NCI-H524 (cell line): ENCODE results near the gene RAD51D.
"Not testable (repeated sequence)": the region's sequence is repeated elsewhere in the genome, so short reads cannot be mapped to it uniquely, and the experiment has no call there.

Experiments
- DNase-seq, 2 experiments: peaks; one replicate each; lab custom pipeline; 2025; lab: John Stamatoyannopoulos, UW

The RAD51D gene

DNA sequence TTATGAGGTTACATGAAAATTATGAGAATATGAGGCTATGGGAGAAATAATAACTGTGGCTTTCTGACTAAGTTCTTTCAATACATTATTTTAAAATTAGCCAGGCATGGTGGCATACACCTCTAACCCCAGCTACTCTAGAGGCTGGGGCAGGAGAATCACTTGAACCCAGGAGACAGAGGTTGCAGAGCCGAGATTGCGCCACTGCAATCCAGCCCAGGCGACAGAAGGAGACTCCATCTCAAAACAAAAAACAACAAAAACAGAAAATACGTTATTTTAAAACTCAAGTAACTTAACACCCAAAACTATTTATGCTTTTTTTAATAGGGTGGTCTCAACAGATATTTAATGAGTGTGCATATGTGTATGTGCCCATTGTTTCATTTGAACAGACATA, 53.8 kb downstream of the RAD51D start:
- DNase-seq = no peak

DNA sequence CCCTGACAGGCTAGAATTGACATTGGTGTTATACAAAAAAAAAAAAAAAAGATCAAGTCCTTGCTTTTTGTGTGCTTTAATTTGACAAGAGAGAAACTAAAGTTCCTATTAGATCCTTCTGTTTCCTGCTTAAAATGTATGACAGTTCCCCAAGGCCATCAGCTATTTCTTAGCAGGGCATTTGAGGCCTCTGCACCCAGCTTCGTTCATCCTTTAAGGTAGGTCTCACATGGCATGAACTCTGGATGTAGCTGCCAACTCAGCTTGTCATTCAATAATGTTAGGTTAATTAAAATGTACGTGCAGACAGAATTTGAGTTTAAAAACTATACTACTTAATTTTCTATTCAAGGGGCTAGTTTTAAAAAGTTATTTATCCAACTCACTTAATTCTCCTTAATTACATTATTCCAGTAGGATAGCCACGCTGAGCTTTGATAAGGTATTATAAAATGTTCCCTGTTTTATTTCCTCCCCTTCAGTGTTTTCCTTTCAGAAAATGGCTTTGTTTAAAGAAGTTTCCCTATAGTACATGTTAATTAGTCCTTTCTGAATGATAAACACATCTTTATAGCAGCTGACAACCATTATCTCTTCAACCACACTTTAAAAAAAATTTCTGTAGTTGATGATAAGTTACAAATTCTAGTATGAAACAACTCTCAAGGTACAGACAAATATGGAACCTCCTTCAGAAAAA, 55.0 kb downstream of the RAD51D start:
- DNase-seq = no peak

DNA sequence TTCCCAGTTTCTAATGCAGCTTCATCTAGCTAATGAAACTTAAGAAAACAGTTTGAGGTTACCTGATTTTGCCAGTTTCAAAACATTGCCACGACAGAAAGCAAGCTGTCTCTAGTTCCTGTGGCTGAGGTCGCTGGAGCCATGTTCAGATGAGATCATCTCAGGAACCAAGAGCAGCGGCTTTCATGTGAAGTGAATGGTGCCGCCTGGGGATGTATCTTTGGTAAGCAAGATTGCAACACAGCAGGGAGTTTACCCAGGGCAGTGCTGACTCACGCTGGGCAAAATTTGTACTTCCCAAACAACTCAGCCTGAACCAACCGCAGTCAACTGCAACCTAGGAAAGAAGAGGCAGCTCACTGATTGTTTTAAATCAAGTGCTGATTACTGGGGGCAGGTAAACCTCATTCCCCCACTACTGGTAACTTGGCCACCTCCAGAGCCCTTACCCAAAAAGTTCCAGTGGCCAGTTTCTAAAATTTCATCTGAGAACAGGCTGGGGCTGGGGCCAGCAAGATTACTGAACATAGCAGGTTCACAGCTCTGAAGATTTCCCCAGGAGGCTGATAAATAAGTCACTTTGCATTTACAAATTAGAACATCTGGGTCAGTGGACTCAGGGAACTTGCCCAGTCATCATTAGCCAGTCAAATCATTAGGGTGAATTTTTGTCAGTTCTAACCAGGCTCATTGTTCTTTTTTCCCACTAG, 56.0 kb downstream of the RAD51D start, which contains the start of gene RFFL:
TSS of gene RFFL (minus strand) at position 194 of the 710 bp plus-strand sequence. CDS start 37,154 bp downstream, outside the sequence.
- DNase-seq = no peak

DNA sequence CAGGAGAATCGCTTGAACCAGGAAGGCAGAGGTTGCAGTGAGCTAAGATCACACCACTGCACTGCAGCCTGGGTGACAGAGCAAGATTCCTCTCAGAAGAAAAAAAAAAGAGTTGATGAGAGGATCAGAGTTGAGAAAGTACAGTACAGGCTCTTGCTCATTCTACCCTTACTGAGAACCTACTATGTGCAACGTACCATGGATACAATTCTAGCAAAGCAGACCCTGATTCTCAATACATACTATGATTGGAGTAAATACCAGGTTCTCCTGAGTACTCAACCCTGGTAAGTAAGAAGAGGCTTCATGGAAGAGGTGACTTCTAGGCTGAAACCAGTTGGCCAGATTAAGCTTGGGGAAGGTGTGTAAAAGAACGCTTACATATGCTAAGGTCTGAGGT, 57.4 kb downstream of the RAD51D start:
- DNase-seq = no peak

DNA sequence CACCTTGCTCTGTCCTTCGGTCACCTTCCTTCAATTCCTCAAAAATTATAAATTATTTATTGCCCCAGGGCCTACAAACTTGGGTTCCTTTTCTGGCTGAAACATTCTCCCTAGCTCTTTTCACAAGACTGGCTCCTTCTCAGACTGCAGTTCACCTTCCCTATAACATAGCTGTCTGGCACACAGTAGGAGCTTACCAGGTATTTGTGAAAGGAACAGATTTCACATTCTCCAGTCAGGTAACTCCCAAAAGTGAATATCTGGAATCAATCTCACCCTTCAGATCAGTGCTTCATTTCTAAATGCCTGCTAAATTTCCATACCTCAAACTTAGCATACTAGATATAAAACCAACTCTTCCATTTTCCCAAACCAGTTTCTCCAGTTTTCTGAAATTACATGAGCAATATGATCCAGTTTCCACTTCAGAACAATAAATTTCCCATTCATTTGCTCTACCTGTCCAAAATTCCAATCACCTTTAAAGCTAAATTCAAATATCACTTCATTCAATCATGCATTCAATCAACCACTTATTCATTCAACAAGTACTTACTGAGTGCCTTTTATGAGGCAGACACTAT, 62.2 kb downstream of the RAD51D start:
- no peak for DNase-seq

DNA sequence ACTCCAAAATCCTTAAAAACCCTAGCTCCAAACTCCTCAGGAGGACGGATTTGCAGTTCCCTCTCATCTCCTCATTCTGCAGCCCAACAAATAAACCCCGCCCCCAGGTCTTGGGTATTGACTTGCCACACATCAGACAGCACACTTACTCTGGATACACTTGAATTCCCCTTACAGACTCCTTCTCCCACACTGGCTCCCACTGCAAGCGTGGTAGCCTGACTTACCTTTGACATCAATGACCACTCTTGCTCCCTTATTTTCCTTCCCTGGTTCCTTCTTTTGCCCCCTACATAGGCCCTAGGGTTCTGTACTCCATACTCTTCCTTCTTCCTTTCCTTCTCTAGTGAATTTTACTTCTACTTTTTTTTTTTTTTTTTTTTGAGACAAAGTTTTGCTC, 63.6 kb downstream of the RAD51D start:
- DNase-seq = no peak

DNA sequence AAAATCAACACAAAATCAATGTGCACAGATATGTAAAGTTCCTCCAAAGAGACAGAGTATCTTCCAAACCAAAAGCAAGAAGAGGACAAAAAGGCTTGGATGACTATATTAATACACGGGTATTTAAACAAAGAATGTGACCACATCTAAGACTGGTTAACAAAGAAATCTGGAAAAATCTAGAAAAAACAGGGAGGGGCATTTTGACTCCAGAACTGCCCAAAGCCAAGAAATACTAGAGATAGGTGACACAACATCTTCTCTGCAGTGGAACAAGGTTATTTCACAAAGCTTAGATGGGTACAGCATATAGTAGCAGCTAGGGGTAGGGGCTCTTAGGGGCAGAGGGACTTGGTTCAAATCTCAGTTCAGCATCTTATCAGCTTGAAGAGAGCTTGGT, 66.5 kb downstream of the RAD51D start:
- DNase-seq = no peak

DNA sequence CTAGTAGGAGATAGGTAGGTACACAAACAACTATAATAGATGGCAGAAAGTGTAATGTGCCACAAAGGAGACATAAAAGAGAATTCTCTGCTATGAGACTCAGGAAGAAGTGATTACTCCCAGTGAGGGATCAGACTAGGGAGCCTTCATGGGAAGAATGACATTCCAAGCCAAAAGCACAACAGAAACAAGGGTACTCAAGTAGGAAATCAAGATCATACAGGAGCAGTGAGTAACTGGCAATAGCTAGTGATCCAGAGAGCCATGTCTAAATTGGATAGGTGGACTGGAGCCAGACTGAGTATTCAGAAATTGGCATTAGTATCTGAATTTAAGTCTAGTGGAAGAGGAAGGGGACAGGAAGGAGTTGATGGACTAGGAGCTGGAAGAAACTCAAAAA, 66.9 kb downstream of the RAD51D start:
- no peak for DNase-seq

DNA sequence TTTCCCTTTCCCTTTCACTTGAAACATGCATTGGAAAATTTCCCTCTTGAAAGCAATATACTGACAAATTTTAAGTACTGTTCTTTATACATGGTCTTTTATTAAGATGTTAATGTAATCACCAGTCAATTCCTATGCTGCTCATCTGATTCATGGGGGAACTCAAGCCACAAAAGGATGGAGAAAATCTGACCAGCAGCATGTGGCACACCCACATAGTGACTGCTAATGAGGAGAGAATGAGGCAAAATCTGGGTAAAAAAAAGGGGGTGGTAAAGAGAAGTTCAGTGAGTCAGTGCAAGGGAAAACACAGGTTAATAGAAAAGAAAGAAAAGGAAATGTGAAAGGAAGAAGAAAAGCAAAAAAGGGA, 67.4 kb downstream of the RAD51D start:
- no peak for DNase-seq

DNA sequence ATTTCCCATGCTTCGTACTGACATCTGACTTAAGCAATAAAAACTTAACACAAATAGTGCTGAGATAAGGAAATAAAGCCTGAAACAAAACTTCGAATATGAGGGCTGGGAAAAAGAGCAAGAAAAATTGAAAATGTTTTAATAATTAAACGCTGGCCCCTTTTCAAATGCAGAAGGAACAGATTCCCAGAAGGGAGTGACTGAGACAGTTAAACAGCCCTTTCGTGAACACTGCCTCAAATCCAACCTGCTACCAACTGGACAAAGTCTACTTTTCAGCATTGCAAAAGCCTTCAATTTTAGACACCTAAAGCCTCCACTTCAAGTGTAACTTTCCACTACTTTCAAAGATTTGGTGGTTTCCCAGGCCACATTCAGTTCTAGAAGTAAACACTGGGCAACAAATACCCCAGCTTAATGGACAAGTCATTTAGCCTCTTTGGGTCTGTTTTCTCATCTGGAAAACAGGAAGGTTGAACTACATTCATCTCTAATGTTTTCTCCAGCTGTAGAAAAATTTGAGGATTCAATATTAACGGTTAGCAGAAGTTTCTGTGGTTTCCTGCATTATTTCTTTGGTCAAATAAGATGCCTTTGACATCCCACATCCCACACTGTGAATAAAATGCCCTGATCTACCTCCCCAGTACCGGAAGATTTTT, 68.0 kb downstream of the RAD51D start:
- DNase-seq = no peak

DNA sequence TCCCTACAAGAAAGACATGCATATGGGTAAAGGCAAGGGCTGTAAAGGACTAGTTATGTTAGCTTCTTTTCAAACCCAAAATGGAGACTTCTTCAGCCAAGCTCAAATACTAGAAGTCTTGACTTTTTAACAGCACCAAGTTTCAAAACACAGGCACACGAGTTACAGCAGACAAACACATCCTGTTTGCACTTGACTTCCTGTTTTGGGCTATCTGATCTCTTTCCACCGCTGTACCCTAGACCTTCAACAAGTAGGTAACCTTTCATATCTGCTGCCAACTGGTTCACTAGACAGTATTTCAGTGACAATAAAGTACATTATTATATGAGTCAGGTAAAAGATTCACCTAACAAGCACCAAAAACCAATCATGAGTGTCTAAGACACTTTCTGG, 68.5 kb downstream of the RAD51D start:
- no peak for DNase-seq

DNA sequence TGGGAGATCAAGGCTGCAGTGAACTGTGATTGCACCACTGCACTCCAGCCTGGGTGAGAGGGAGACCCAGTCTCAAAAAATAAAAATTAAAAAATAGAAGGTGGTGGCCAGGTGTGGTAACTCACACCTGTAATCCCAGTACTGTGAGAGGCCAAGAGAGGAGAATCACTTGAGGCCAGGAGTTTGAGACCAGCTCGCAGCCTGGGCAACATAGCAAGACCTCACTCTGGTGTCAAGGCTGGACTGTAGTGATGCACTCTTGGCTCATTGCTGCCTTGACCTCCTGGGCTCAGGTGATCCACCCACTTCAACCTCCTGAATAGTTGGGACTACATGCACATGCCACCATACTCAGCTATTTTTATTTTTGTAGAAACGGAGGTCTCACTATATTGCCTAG, 69.5 kb downstream of the RAD51D start:
- no peak for DNase-seq

DNA sequence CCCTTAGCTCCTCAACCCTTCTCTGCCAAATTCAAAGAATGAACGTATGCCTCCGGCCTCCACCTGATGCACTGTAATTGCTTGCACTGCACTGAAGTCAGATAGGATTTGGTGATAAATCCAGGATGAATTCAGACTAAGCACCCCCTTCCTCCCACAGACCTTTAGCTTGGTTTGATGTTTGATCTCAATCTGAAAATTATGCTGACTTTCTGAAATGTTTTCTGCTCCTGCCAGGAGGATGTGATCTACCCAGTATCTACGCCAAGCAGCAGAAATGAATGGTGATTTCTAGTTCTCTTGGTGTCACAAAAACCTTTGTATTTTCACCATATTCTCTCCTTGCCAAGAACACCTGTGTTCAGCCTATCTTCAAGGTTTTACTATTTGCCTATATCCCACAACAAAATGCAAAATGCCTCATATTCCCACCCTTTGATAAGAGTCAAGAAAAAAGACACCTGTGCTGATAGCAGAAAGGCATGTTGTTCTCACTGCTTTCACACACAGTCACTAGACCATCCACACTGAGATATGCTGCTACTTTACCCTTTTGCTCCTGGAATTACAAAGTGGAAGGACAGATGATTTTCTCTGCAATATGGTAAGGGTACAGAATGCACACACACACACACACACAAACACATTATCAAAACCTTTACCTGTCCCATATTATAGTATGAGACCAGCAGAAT, 70.8 kb downstream of the RAD51D start:
- DNase-seq = no peak

DNA sequence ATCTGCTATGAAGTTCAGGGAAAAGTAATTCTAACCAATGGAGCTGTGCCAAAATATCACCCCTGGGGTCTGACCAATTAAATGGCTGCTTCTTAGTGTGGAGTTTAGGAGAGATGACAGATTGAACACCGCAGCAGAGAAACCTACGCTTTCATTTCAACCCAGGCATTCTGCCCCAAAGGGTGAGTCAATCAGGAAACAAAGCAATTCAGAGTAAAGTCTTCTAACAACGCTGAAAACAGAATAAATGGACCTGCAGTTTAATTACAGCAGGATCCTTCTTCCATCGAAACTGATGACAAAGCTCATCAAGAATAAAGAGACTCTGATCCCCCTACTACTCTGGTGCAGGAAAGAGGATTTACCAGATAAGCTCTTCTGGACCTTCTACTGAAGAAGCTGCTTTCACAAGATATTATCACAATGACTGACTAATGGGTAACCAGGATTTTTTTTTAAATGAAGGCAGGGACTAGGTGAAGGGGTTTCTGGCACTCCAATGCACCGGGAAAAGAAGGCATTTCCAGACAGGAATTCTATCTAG, 72.8 kb downstream of the RAD51D start:
- peak; percentile 0 to 17 for DNase-seq

DNA sequence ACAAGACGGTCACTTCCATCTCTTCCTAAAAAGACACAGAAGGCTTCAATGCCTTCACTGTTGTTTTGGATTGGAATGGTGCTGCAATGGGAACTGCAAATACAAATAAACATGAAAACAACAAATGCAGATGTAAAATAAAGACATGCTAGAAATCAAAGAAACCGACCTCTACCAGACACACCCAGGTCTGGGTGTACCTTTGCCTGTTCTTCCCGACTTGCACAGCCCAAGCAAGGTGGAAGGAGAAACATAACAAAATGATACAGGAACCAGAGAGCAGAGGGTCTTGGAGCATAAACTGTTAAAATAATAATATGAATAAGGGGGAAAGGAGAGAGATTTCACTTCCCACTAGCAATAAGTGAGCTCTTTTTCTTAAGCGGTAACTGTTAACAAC, 73.4 kb downstream of the RAD51D start:
- DNase-seq = no peak

DNA sequence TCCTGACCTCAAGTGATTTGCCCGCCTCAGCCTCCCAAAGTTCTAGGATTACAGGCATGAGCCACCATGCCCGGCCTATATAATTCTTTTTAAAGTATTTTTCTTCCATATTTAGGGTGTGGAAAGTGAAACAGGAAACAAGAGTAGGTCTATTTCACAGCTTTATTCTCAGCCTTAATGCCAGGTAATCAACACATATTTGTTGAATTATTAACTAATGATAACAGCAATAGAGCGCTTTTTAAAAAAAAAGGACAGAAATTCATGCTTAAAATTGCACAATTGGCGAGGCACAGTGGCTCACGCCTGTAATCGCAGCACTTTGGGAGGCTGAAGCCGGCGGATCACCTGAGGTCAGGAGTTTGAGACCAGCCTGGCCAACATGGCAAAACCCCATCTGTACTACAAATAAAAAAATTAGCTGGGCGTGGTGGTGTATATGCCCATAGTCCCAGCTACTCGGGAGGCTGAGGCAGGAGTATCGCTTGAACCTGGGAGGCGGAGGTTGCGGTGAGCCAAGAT, 74.1 kb downstream of the RAD51D start:
- DNase-seq = not testable (repeated sequence)

DNA sequence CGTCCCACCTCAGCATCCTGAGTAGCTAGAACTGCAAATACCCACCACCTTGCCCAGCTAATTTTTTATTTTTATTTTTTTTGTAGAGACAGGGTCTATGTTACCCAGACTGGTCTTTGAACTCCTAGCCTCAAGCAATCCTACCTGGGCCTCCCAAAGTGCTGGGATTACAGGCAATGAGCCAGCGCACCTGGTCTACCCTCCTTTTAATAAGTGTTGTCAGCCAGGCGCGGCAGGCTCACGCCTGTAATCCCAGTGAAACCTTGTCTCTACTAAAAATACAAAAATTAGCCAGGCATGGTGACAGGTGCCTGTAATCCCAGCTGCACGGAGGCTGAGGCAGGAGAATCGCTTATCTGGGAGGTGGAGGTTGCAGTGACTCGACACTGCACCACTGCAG, 75.5 kb downstream of the RAD51D start:
- DNase-seq = no peak
